ENCODE data around the gene YTHDC1.

The YTHDC1 gene

DNA sequence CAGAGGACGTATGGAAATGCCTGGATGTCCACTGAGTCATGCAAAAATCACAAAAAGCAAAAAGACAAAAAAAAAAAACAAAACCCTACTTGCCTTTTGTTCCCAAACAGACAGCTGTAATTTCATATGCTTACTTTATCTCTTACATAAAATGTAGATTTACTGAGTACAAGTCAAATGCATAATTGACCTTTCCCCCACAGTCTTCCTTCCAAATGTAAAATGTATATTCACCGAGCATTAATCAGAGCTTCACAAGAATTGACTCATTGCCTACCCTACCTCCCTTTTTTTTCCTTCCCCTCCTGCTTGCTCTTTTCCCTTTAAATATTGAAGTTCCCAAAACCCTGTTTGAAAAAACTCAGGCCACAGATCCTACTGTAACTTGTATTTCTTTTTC, 71.9 kb downstream of the YTHDC1 start:
- H3K4me3 ChIP-seq (ENCODE audit: low read depth, low read length): no peak overlapping the region
- TF ChIP-seq, protein P1, sequence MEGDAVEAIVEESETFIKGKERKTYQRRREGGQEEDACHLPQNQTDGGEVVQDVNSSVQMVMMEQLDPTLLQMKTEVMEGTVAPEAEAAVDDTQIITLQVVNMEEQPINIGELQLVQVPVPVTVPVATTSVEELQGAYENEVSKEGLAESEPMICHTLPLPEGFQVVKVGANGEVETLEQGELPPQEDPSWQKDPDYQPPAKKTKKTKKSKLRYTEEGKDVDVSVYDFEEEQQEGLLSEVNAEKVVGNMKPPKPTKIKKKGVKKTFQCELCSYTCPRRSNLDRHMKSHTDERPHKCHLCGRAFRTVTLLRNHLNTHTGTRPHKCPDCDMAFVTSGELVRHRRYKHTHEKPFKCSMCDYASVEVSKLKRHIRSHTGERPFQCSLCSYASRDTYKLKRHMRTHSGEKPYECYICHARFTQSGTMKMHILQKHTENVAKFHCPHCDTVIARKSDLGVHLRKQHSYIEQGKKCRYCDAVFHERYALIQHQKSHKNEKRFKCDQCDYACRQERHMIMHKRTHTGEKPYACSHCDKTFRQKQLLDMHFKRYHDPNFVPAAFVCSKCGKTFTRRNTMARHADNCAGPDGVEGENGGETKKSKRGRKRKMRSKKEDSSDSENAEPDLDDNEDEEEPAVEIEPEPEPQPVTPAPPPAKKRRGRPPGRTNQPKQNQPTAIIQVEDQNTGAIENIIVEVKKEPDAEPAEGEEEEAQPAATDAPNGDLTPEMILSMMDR (IDR thresholded peaks at IDR 0.05; ENCODE audit: low read depth, low read length): no peak

- TF ChIP-seq, protein P1 (IDR thresholded peaks at IDR 0.05; ENCODE audit: low read depth, low read length): no peak
- H3K4me3 ChIP-seq (ENCODE audit: low read depth, low read length): no peak overlapping the region
Measured at GRCh38 chr4:68277627-68278026, 72.3 kb downstream of the YTHDC1 start.

DNA sequence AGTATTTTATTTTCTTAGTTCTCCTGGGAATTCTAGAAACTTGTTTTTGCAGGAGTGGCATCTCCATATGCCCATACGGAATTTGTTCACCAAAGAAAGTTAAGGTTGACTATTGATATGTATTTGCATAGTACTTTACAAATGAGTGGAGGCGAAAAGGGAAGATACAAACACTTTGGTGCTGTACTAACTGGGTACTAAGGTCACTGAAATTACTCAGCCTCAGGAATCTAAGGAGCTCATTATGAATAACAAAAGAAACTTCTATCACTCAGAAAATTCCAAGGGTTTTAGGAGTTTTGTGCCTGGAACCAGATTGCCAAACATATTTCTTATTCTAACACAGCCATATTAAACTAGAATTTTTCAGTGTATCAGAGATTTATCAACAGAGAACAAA, 77.0 kb downstream of the YTHDC1 start:
- TF ChIP-seq, protein P1 (IDR thresholded peaks at IDR 0.05; ENCODE audit: low read depth, low read length): no peak
- no peak overlapping the region for H3K4me3 ChIP-seq (ENCODE audit: low read depth, low read length)

GRCh38 chr4:68272380-68272779, 77.5 kb downstream of the YTHDC1 start:
- H3K4me3 ChIP-seq (ENCODE audit: low read depth, low read length): peak overlapping the region; percentile 22; the same call in 1 of the 2 replicates

DNA sequence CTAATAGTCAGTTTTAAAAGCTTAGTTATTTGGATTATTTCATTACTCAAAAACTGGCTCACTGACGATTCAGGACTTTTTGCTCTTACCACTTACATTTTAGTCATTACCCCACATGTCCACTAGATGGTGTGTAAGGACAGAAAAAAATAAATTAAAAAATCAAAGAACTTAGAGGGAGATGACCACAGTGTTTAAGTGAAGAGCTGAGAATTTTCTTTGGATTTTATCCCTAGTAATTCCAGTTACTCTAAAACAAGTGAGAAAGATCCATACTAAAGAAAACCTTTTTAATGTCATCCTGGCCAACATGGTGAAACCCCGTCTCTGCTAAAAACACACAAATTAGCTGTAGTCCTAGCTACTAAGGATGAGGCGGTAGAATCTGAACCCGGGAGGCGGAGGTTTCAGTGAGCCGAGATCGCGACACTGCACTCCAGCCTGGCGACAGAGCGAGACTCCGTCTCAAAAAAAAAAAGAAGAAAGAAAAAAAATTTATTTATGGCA, 78.0 kb downstream of the YTHDC1 start:
- peak overlapping the region; percentile 22; the same call in 1 of the 2 replicates for H3K4me3 ChIP-seq (ENCODE audit: low read depth, low read length)
- TF ChIP-seq, protein P1 (IDR thresholded peaks at IDR 0.05; ENCODE audit: low read depth, low read length): peak; percentile 48; the same call in 1 of the 2 replicates

More at GRCh38 chr4:68272380-68272779, 77.5 kb downstream of the YTHDC1 start:
- TF ChIP-seq, protein P1 (IDR thresholded peaks at IDR 0.05; ENCODE audit: low read depth, low read length): no peak

- H3K4me3 ChIP-seq (ENCODE audit: low read depth, low read length): no peak overlapping the region
- TF ChIP-seq, protein P1 (IDR thresholded peaks at IDR 0.05; ENCODE audit: low read depth, low read length): no peak
Measured at GRCh38 chr4:68267433-68267944, 82.4 kb downstream of the YTHDC1 start.

DNA sequence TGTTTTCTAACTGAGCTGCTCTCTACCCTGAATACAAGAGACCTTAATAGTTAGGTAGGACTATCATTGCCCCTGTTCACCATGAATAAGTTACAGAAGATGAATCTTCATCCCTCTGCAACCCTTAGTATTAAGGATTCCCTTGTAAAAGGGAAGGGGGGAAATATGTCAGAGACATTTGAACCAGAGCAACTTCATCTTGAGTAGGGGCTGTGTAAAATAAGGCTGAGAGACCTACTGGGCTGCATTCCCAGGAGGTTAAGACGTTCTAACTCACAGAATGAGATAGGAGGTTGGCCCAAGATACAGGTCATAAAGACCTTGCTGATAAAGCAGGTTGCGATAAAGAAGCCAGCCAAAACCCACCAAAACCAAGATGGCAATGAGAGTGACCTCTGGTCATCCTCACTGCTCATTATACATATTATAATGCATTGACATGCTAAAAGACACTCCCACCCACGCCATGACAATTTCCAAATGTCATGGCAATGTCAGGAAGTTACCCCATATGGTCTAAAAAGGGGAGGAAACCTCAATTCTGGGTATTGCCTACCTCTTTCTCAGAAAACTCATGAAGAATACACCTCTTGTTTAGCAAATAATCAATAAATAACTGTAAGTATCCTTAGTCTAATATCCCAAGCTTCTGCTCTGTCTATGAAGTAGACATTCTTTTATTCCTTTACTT, 84.9 kb downstream of the YTHDC1 start:
- H3K4me3 ChIP-seq (ENCODE audit: low read depth, low read length): no peak overlapping the region
- TF ChIP-seq, protein P1 (IDR thresholded peaks at IDR 0.05; ENCODE audit: low read depth, low read length): no peak
